ENCODE results near the gene MICAL2.

The MICAL2 gene

GRCh38 chr11:12217879-12218278 lies 107.5 kb downstream of the MICAL2 start:
- H3K4me3 ChIP-seq (ENCODE audit: low read depth, low read length): no peak overlapping the region
- no peaks in the 10 kb centered on the region; the same call in 1 of the 2 replicates for H3K4me1 ChIP-seq
- no peak for TF ChIP-seq CTCF (IDR thresholded peaks at IDR 0.05; ENCODE audit: low read depth, low read length)
- no peak for DNase-seq
- no peaks in the 10 kb centered on the region for H3K9me3 ChIP-seq
- H3K27me3 ChIP-seq: no peaks in the 10 kb centered on the region
- H3K36me3 ChIP-seq: no peaks in the 10 kb centered on the region

- Histone ChIP-seq H3K36me3 (no peaks in the 10 kb centered on the region), H3K4me1 (no peaks in the 10 kb centered on the region; the same call in 1 of the 2 replicates), H3K4me3 (ENCODE audit: low read depth, low read length) (no peak overlapping the region), H3K27me3 (no peaks in the 10 kb centered on the region), H3K9me3 (no peaks in the 10 kb centered on the region)
- DNase-seq: no peak
- TF ChIP-seq CTCF (IDR thresholded peaks at IDR 0.05; ENCODE audit: low read depth, low read length): no peak
These were observed 108.5 kb downstream of the MICAL2 start for GRCh38 chr11:12218909-12219308.

GRCh38 chr11:12219757-12220156 lies 109.4 kb downstream of the MICAL2 start:
- Histone ChIP-seq H3K4me1 (no peaks in the 10 kb centered on the region; the same call in 1 of the 2 replicates), H3K4me3 (ENCODE audit: low read depth, low read length) (no peak overlapping the region), H3K36me3 (no peaks in the 10 kb centered on the region), H3K9me3 (no peaks in the 10 kb centered on the region), H3K27me3 (no peaks in the 10 kb centered on the region)
- no peak for TF ChIP-seq CTCF (IDR thresholded peaks at IDR 0.05; ENCODE audit: low read depth, low read length)
- no peak for DNase-seq

- TF ChIP-seq CTCF (IDR thresholded peaks at IDR 0.05; ENCODE audit: low read depth, low read length): no peak
- H3K27me3 ChIP-seq: no peaks in the 10 kb centered on the region
- no peaks in the 10 kb centered on the region for H3K9me3 ChIP-seq
- no peaks in the 10 kb centered on the region for H3K36me3 ChIP-seq
- no peaks in the 10 kb centered on the region; the same call in 1 of the 2 replicates for H3K4me1 ChIP-seq
- no peak for DNase-seq
- no peak overlapping the region for H3K4me3 ChIP-seq (ENCODE audit: low read depth, low read length)
These were observed 109.9 kb downstream of the MICAL2 start for GRCh38 chr11:12220305-12220704.

GRCh38 chr11:12221051-12221535 lies 110.7 kb downstream of the MICAL2 start:
- H3K4me3 ChIP-seq (ENCODE audit: low read depth, low read length): no peak overlapping the region
- no peak for DNase-seq
- H3K4me1 ChIP-seq: no peaks in the 10 kb centered on the region; the same call in 1 of the 2 replicates
- TF ChIP-seq CTCF (IDR thresholded peaks at IDR 0.05; ENCODE audit: low read depth, low read length): no peak
- H3K9me3 ChIP-seq: no peaks in the 10 kb centered on the region
- no peaks in the 10 kb centered on the region for H3K27me3 ChIP-seq
- no peaks in the 10 kb centered on the region for H3K36me3 ChIP-seq

- no peak for TF ChIP-seq CTCF (IDR thresholded peaks at IDR 0.05; ENCODE audit: low read depth, low read length)
- Histone ChIP-seq H3K9me3 (no peaks in the 10 kb centered on the region), H3K4me3 (ENCODE audit: low read depth, low read length) (no peak overlapping the region), H3K27me3 (no peaks in the 10 kb centered on the region), H3K36me3 (no peaks in the 10 kb centered on the region), H3K4me1 (no peaks in the 10 kb centered on the region; the same call in 1 of the 2 replicates)
- DNase-seq: no peak
These were observed 111.8 kb downstream of the MICAL2 start for GRCh38 chr11:12222055-12222792.
